WTC11 (cell line): ENCODE results near the gene MYOZ3.

Source experiments
- AFF4 ChIP-seq: sonication (generic); formaldehyde crosslinking; IDR thresholded peaks from 2 replicates; pipeline ENCODE4 v1.8.1; 2023; ENCODE audit warnings: mild to moderate bottlenecking, missing genetic modification reagents, borderline replicate concordance
- CREB1 ChIP-seq: sonication (generic); formaldehyde crosslinking; IDR thresholded peaks from 2 replicates; pipeline ENCODE4 v1.8.0; 2023; ENCODE audit warnings: mild to moderate bottlenecking, missing genetic modification reagents
- CTCF ChIP-seq: fragments of 200-600 bp; IDR thresholded peaks from 2 replicates; pipeline ENCODE4 v1.8.0; 2022; ENCODE audit warnings: antibody characterized with exemption
- E2F1 ChIP-seq: sonication (generic); formaldehyde crosslinking; IDR thresholded peaks from 2 replicates; pipeline ENCODE4 v1.8.0; 2022; ENCODE audit warnings: mild to moderate bottlenecking, missing genetic modification reagents
- E2F4 ChIP-seq: sonication (generic); formaldehyde crosslinking; IDR thresholded peaks from 2 replicates; pipeline ENCODE4 v1.8.1; 2022; ENCODE audit warnings: low read depth, mild to moderate bottlenecking, moderate library complexity, missing genetic modification reagents, borderline replicate concordance
- FOXK1 ChIP-seq: sonication (generic); formaldehyde crosslinking; IDR thresholded peaks from 2 replicates; pipeline ENCODE4 v1.8.0; 2022; ENCODE audit warnings: mild to moderate bottlenecking, moderate library complexity, missing genetic modification reagents
- NR2C2 ChIP-seq: sonication (generic); formaldehyde crosslinking; IDR thresholded peaks from 2 replicates; pipeline ENCODE4 v1.8.0; 2022; ENCODE audit warnings: mild to moderate bottlenecking, missing genetic modification reagents
- RELA ChIP-seq: sonication (generic); formaldehyde crosslinking; IDR thresholded peaks from 2 replicates; pipeline ENCODE4 v1.8.1; 2022; ENCODE audit warnings: missing genetic modification reagents, mild to moderate bottlenecking, borderline replicate concordance
- TEAD4 ChIP-seq: sonication (generic); formaldehyde crosslinking; IDR thresholded peaks from 2 replicates; pipeline ENCODE4 v1.8.0; 2022; ENCODE audit warnings: mild to moderate bottlenecking, missing genetic modification reagents
- USF2 ChIP-seq: sonication (generic); formaldehyde crosslinking; IDR thresholded peaks from 2 replicates; pipeline ENCODE4 v1.8.1; 2023; ENCODE audit warnings: mild to moderate bottlenecking, missing genetic modification reagents, moderate library complexity
- ZBTB21 ChIP-seq: sonication (generic); formaldehyde crosslinking; IDR thresholded peaks from 2 replicates; pipeline ENCODE4 v1.8.1; 2023; ENCODE audit warnings: mild to moderate bottlenecking, missing genetic modification reagents, borderline replicate concordance

- TF ChIP-seq E2F4 (CRISPR knock-in tag): no peak
- TF ChIP-seq USF2 (CRISPR knock-in tag): no peak
- no peak for TF ChIP-seq CTCF
- no peak for TF ChIP-seq FOXK1 (CRISPR knock-in tag)
- no peak for TF ChIP-seq CREB1 (CRISPR knock-in tag)
- TF ChIP-seq AFF4: no peak
- no peak for TF ChIP-seq TEAD4 (CRISPR knock-in tag)
- no peak for TF ChIP-seq RELA (CRISPR knock-in tag)
- TF ChIP-seq E2F1 (CRISPR knock-in tag): no peak
- no peak for TF ChIP-seq ZBTB21 (CRISPR knock-in tag)
- TF ChIP-seq NR2C2 (CRISPR knock-in tag): no peak
Measured at GRCh38 chr5:150622157-150622556, 38.9 kb upstream of the MYOZ3 start.
